ENCODE data around the gene DECR2. TPM values are rescaled to one million over a fixed set of nuclear protein-coding genes. Genes with fewer than 3 reads are reported as not detected.

Gene DECR2
- total and polyA plus RNA-seq, 2 of the 13 experiments (the other 11 are each of a cell fraction or from before 2014, with no cell fraction given), result 36.3 to 44.6 TPM

DNA sequence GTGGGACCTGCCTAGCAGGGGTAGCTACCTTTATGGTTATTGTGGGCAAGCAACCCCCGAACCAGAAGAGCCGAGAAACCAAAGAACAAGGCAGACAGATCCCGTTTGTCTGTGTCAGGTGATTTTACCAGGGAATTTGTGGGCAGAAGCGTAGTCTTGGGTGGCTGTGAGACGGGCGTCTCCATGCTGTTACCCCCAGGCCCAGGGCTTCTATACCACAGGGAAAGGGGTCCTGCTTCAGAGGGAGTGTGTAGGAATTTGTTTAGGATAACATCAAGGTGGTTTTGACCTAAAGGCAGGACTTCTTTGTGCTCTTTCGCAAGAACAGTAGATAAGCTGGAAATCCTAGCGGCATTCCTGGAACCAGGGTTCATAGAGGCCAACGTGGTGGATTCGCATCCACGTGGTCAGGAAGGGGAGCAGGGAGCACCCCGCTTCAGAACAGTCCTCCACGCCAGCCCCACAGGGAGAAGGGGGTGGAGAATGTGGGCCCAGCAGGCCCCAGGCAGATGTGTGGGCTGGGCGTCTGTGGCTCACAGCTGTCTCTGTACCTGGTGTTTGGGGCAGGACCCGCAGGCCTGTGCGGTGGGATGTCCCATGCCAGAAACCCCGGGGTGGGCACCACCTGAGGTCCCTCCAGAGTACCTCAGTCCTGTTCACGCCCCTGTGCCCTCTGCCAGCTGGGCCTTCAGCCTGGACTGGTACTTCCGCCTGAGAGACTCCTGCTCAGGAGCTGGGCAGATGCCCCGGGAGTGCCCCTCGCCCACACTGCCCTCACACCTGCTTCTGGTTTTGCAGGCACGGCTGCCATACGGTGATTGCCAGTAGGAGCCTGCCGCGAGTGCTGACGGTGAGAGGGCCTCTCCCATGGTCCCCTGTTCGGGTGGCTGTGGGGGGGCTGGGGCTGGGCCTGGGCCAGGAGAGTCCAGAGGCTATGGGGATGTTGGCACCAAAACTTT is 4.1 kb downstream of the DECR2 start (continued):
- TF ChIP-seq ZNF30 (CRISPR knock-in tag; IDR thresholded peaks at IDR 0.05) (no peak), ZNF672 (CRISPR knock-in tag; IDR thresholded peaks at IDR 0.05) (no peak), MYC (CRISPR knock-in tag; IDR thresholded peaks at IDR 0.05; ENCODE audit: borderline replicate concordance) (peak; percentile 99), SCMH1 (CRISPR knock-in tag; IDR thresholded peaks at IDR 0.05; ENCODE audit: borderline replicate concordance) (no peak), NFE2L1 (CRISPR knock-in tag; IDR thresholded peaks at IDR 0.05; ENCODE audit: borderline replicate concordance) (no peak), ZNF558 (CRISPR knock-in tag; IDR thresholded peaks at IDR 0.05; ENCODE audit: borderline replicate concordance) (no peak), MIXL1 (CRISPR knock-in tag; IDR thresholded peaks at IDR 0.05) (peak; percentile 60; the same call in 1 of the 2 replicates), ZNF232 (CRISPR knock-in tag; IDR thresholded peaks at IDR 0.05; ENCODE audit: borderline replicate concordance) (peak; percentile 36; the same call in 1 of the 2 replicates), EED (CRISPR knock-in tag; IDR thresholded peaks at IDR 0.05) (0 out of 2 replicates have a peak, but pooled peaks have one; percentile 59), ARID4A (CRISPR knock-in tag; IDR thresholded peaks at IDR 0.05; ENCODE audit: borderline replicate concordance) (peak; percentile 79; the same call in 1 of the 2 replicates), ARNT2 (CRISPR knock-in tag; IDR thresholded peaks at IDR 0.05; ENCODE audit: low read depth) (peak; percentile 73), ZFY (CRISPR knock-in tag; IDR thresholded peaks at IDR 0.05) (peak; percentile 61), GTF3A (CRISPR knock-in tag; conservative IDR thresholded peaks at IDR 0.05) (0 out of 2 replicates have a peak, but pooled peaks have one; percentile 51), REXO4 (CRISPR knock-in tag; IDR thresholded peaks at IDR 0.05; ENCODE audit: borderline replicate concordance) (no peak), NR3C1 (CRISPR knock-in tag; IDR thresholded peaks at IDR 0.05) (no peak), HDAC1 (CRISPR knock-in tag; IDR thresholded peaks at IDR 0.05) (peak; percentile 95), NCOR1 (IDR thresholded peaks at IDR 0.05; ENCODE audit: borderline replicate concordance, low read length) (0 out of 2 replicates have a peak, but pooled peaks have one; percentile 29), TOE1 (CRISPR knock-in tag; IDR thresholded peaks at IDR 0.05) (no peak), CBX1 (IDR thresholded peaks at IDR 0.05; ENCODE audit: low read depth) (no peak), RELA (CRISPR knock-in tag; IDR thresholded peaks at IDR 0.05) (no peak), ZSCAN9 (CRISPR knock-in tag; IDR thresholded peaks at IDR 0.05; ENCODE audit: borderline replicate concordance) (peak; percentile 90), ATF1 (CRISPR knock-in tag; IDR thresholded peaks at IDR 0.05) (no peak), CEBPB (IDR thresholded peaks at IDR 0.05; ENCODE audit: borderline replicate concordance, low read depth, low read length) (peak; percentile 98)
- TF ChIP-seq, protein P1, sequence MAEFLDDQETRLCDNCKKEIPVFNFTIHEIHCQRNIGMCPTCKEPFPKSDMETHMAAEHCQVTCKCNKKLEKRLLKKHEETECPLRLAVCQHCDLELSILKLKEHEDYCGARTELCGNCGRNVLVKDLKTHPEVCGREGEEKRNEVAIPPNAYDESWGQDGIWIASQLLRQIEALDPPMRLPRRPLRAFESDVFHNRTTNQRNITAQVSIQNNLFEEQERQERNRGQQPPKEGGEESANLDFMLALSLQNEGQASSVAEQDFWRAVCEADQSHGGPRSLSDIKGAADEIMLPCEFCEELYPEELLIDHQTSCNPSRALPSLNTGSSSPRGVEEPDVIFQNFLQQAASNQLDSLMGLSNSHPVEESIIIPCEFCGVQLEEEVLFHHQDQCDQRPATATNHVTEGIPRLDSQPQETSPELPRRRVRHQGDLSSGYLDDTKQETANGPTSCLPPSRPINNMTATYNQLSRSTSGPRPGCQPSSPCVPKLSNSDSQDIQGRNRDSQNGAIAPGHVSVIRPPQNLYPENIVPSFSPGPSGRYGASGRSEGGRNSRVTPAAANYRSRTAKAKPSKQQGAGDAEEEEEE (CRISPR knock-in tag; IDR thresholded peaks at IDR 0.05; ENCODE audit: borderline replicate concordance), result no peak

All from HepG2 (cell line).